K562 (cell line): ENCODE measurements around the gene ZNF610. TPM values are rescaled to one million over a fixed set of nuclear protein-coding genes. Genes with fewer than 3 reads are reported as not detected.

ENCODE experiments used
- ATAC-seq: fragments of 200-7000 bp; cut with Tn5 transposase; 3 replicates; pipeline ENCODE4 v1.9.1; 2020; ENCODE audit warnings: moderate library complexity
- BruUV-seq: library from RNA; stranded (reverse); fragments of 400-500 nt; replicated peaks from 2 replicates; lab custom pipeline; 2021; lab: Mats Ljungman, UMichigan
- CTCF ChIA-PET: fragments of 300-600 bp; formaldehyde crosslinking; extraction: SDS; loops from one replicate; lab custom pipeline; 2021; ENCODE audit warnings: low intra/inter-chr PET ratio; lab: Yijun Ruan, JAX
- POLR2A ChIA-PET: fragments of 300-600, 350-650 bp; sonication (Branson Sonifier 250); formaldehyde crosslinking; extraction: SDS; loops from one replicate; lab custom pipeline; 2021; ENCODE audit warnings: antibody characterized with exemption, inconsistent platforms; lab: Yijun Ruan, JAX
- DNase-seq, 4 experiments: peaks; one replicate each; pipeline versions ENCODE4 v3.0.0 to v3.0.0-alpha.2; 2011 to 2018; ENCODE audit warnings: low spot score in 3 of 4, mixed read lengths in 3 of 4; ENCODE audit errors: extremely low read depth in 1 of 4
- FAIRE-seq: peaks from 2 replicates; lab custom pipeline; 2011; peaks lifted over from hg19 to GRCh38; lab: Jason Lieb, UNC
- H2AFZ ChIP-seq: 2 replicates; pipeline ENCODE4 v1.6.0; 2011; ENCODE audit warnings: low read depth, low read length, control low read depth, inconsistent platforms
- H3K27ac ChIP-seq: fragments of 200-600 bp; 3 replicates; pipeline ENCODE4 v1.8.0; 2011; ENCODE audit warnings: low read depth, mild to moderate bottlenecking, control low read depth, inconsistent platforms, low read length, moderate library complexity, mixed read lengths; ENCODE audit errors: extremely low read depth
- H3K27me3 ChIP-seq, 2 experiments: fragments of 300-600 bp in 1 of 2; 2 replicates in 1 of 2; 3 replicates in 1 of 2; pipeline versions ENCODE4 v1.6.0 to v1.8.0; 2011; ENCODE audit warnings: inconsistent platforms in 2 of 2, low read length in 2 of 2, mild to moderate bottlenecking in 1 of 2, mixed read lengths in 1 of 2, moderate library complexity in 1 of 2; ENCODE audit not compliant: control insufficient read depth in 2 of 2, insufficient read depth in 2 of 2
- H3K36me3 ChIP-seq: fragments of 300-600 bp; 3 replicates; pipeline ENCODE4 v1.8.0; 2011; ENCODE audit warnings: mild to moderate bottlenecking, low read length, inconsistent platforms; ENCODE audit not compliant: control insufficient read depth, insufficient read depth
- H3K4me1 ChIP-seq, 2 experiments: fragments of 200-600 bp in 1 of 2; replicated peaks in 1 of 2; 2 replicates in 1 of 2; 3 replicates in 1 of 2; pipeline versions ENCODE4 v1.5.1 to v1.8.0; 2011; ENCODE audit warnings: inconsistent platforms in 2 of 2, low read length in 2 of 2, mild to moderate bottlenecking in 1 of 2, mixed read lengths in 1 of 2, moderate library complexity in 1 of 2; ENCODE audit not compliant: control insufficient read depth in 2 of 2, insufficient read depth in 2 of 2
- H3K4me2 ChIP-seq: 2 replicates; pipeline ENCODE4 v1.6.1; 2011; ENCODE audit warnings: low read length, control low read depth, inconsistent platforms, mixed read lengths; ENCODE audit not compliant: insufficient read depth
- H3K4me3 ChIP-seq: fragments of 200-600 bp; sonication (generic), shearing (Covaris generic); 2 replicates; pipeline ENCODE4 v1.5.1; 2016; ENCODE audit warnings: control low read depth, inconsistent platforms
- H3K79me2 ChIP-seq: fragments of 200-600 bp; 3 replicates; pipeline ENCODE4 v1.8.0; 2011; ENCODE audit warnings: low read length, inconsistent platforms; ENCODE audit not compliant: control insufficient read depth, insufficient read depth
- H3K9ac ChIP-seq, 2 experiments: 2 replicates each; pipeline versions ENCODE4 v1.6.0 to v1.6.1; 2011; ENCODE audit warnings: low read depth in 2 of 2, low read length in 2 of 2, control low read depth in 1 of 2, inconsistent platforms in 1 of 2, mild to moderate bottlenecking in 1 of 2, mixed read lengths in 1 of 2; ENCODE audit not compliant: insufficient read depth in 1 of 2
- H3K9me1 ChIP-seq: one replicate; pipeline ENCODE4 v1.6.0; 2011; ENCODE audit warnings: inconsistent platforms, mild to moderate bottlenecking, low read length, moderate library complexity; ENCODE audit not compliant: control insufficient read depth, insufficient read depth
- H3K9me3 ChIP-seq: replicated peaks from 2 replicates; pipeline ENCODE4 v1.5.1; 2011; ENCODE audit warnings: low read depth, low read length, inconsistent platforms; ENCODE audit not compliant: control insufficient read depth, insufficient read depth
- H4K20me1 ChIP-seq: replicated peaks from 2 replicates; pipeline ENCODE4 v1.6.1; 2011; ENCODE audit warnings: low read length, inconsistent platforms, mixed read lengths; ENCODE audit not compliant: control insufficient read depth, insufficient read depth
- AFF4 ChIP-seq: sonication (generic); formaldehyde crosslinking; IDR thresholded peaks from 2 replicates; pipeline ENCODE4 v1.8.0; 2023; ENCODE audit warnings: mild to moderate bottlenecking, missing genetic modification reagents
- CBFA2T3 ChIP-seq: fragments of 450-650 bp; IDR thresholded peaks from 2 replicates; pipeline ENCODE4 v1.6.1; 2017
- CBX3 ChIP-seq, 2 experiments: IDR thresholded peaks; 1 replicate in 1 of 2; 2 replicates in 1 of 2; pipeline ENCODE4 v1.6.1; 2012; ENCODE audit warnings: inconsistent platforms in 2 of 2, low read length in 2 of 2, borderline replicate concordance in 1 of 2, control low read depth in 1 of 2
- CBX8 ChIP-seq: fragments of 200-600 bp; sonication (generic); IDR thresholded peaks from 2 replicates; pipeline ENCODE4 v1.6.1; 2012; ENCODE audit warnings: borderline replicate concordance, mixed run types, low read depth, mild to moderate bottlenecking, moderate library complexity, mixed read lengths, low read length, control low read depth, inconsistent platforms; ENCODE audit not compliant: poor library complexity, severe bottlenecking; ENCODE audit errors: extremely low read depth
- CREB3 ChIP-seq: fragments of 450-650 bp; conservative IDR thresholded peaks from 2 replicates; pipeline ENCODE4 v1.6.1; 2016; ENCODE audit warnings: missing genetic modification characterization, low read depth, mild to moderate bottlenecking, missing compliant biosample characterization, moderate library complexity
- CREM ChIP-seq: IDR thresholded peaks from 2 replicates; pipeline ENCODE4 v1.6.1; 2014; ENCODE audit warnings: antibody characterized with exemption, low read depth
- E2F6 ChIP-seq, 2 experiments: IDR thresholded peaks; 2 replicates each; pipeline ENCODE4 v1.6.1; 2011; ENCODE audit warnings: borderline replicate concordance in 1 of 2, control low read depth in 1 of 2, low read depth in 1 of 2, low read length in 1 of 2, mild to moderate bottlenecking in 1 of 2, mixed read lengths in 1 of 2, moderate library complexity in 1 of 2; ENCODE audit not compliant: insufficient read depth in 1 of 2, insufficient read length in 1 of 2, poor library complexity in 1 of 2, severe bottlenecking in 1 of 2; ENCODE audit errors: extremely low read depth in 1 of 2
- ESRRB ChIP-seq: fragments of 250-450 bp; sonication (Bioruptor Pico); IDR thresholded peaks from 2 replicates; pipeline ENCODE4 v1.5.0; 2020; ENCODE audit warnings: mild to moderate bottlenecking, moderate library complexity, borderline replicate concordance
- GMEB1 ChIP-seq: fragments of 250-450 bp; sonication (Bioruptor Pico); IDR thresholded peaks from 2 replicates; pipeline ENCODE4 v1.4.0; 2020; ENCODE audit warnings: mild to moderate bottlenecking
- NFE2L1 ChIP-seq: fragments of 450-650 bp; IDR thresholded peaks from 2 replicates; pipeline ENCODE4 v1.6.1; 2016; ENCODE audit warnings: missing genetic modification characterization, low read depth, mild to moderate bottlenecking, missing compliant biosample characterization, moderate library complexity, borderline replicate concordance
- SAP30 ChIP-seq: fragments of 200-600 bp; sonication (generic); IDR thresholded peaks from 2 replicates; pipeline ENCODE4 v1.6.1; 2012; ENCODE audit warnings: borderline replicate concordance, low read depth, mild to moderate bottlenecking, moderate library complexity, low read length, control low read depth, inconsistent platforms; ENCODE audit not compliant: insufficient read depth, poor library complexity, severe bottlenecking
- SIN3B ChIP-seq: fragments of 450-650 bp; IDR thresholded peaks from 2 replicates; pipeline ENCODE4 v1.6.1; 2017; ENCODE audit warnings: low read depth, mild to moderate bottlenecking, moderate library complexity
- TEAD2 ChIP-seq: fragments of 450-650 bp; IDR thresholded peaks from 2 replicates; pipeline ENCODE4 v1.6.1; 2016; ENCODE audit warnings: missing genetic modification characterization, control low read depth, missing compliant biosample characterization
- ZNF76 ChIP-seq: fragments of 250-450 bp; sonication (Bioruptor Pico); IDR thresholded peaks from 2 replicates; pipeline ENCODE4 v1.4.0; 2020; ENCODE audit warnings: mild to moderate bottlenecking, moderate library complexity, borderline replicate concordance
- WGBS: fragments of 100-300 bp; shearing (Covaris generic); methylation state at CpG from one replicate; pipeline ENCODE4 v1.1.6; 2016; ENCODE audit warnings: low coverage, mixed read lengths; ENCODE audit not compliant: insufficient coverage; ENCODE audit errors: missing lambda C conversion rate; 5-methylcytosine and 5-hydroxymethylcytosine counted together
- in situ Hi-C: fragments of 300-500 bp; cut with MboI; formaldehyde crosslinking; loops from 4 replicates; pipeline ENCODE4 v1.15.0; 2018; ENCODE audit warnings: inconsistent platforms, mixed read lengths
- intact Hi-C: fragments of 100-400 bp; cut with micrococcal nuclease; formaldehyde crosslinking; loops from 2 replicates; pipeline ENCODE4 v1.14.2; 2022
- polyA plus RNA-seq, 8 experiments: library from polyadenylated mRNA; depleted of rRNA in 4 of 8; stranded (reverse) in 5 of 8; unstranded in 3 of 8; fragments of >200 nt; fragmentation: Nextera tagmentation in 2 of 8; fragmentation: Illumina TruSeq in 1 of 8; extraction: Ambion mirVana in 2 of 8; extraction: Trizol in 1 of 8; gene quantifications; 2 replicates each; pipeline versions ENCODE4 v1.2.1 to v1.2.3, GENCODE V29; 2011 to 2014; ENCODE audit warnings: inconsistent platforms in 1 of 8, missing spikeins in 1 of 8
- total RNA-seq, 7 experiments: library from RNA; depleted of rRNA in 6 of 7; stranded (reverse); fragments of >200 nt in 6 of 7; fragmentation: Illumina TruSeq in 2 of 7; extraction: Trizol in 2 of 7; gene quantifications; 2 replicates each; pipeline versions ENCODE4 v1.2.1 to v1.2.3, GENCODE V29; 2011 to 2021; ENCODE audit warnings: low replicate concordance in 1 of 7

Gene ZNF610
- total and polyA plus RNA-seq, 9 of the 15 experiments (the other 6 are each of a cell fraction or from before 2014, with no cell fraction given), result not detected

DNA sequence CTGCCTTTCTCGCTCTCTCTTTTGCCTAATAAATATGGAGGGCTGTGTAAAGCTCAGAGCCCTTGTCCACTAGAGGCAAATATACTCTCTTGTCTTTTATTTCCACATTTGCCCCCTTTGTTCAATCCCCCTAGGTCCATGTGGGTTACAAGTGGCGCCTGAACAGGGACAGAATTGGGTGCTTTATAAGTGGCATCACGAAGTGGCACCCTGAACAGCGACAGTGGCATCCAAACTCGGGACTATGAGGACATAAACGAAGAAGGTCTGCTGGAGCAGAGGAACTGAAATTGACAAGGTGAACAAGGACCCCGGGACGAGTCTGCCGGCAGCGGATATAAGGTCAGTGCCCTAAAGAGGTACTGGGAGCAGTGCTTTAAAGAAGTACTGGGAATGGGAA lies 4.3 kb upstream of the ZNF610 start:
- Histone ChIP-seq H3K9ac (no peak overlapping the region), H3K9me1 (no peaks in the 10 kb centered on the region), H4K20me1 (no peaks in the 10 kb centered on the region), H3K9me3 (0 out of 2 replicates have a peak, but pooled peaks cover 1% of the 10 kb centered on the region), H3K4me2 (no peak overlapping the region), H3K27me3 (no peaks in the 10 kb centered on the region), H3K79me2 (no peaks in the 10 kb centered on the region), H3K36me3 (no peaks in the 10 kb centered on the region), H3K4me1 (peaks cover 0 to 7% of the 10 kb centered on the region in 2 experiments; a peak in 2 of 5 replicates), H2AFZ (no peak overlapping the region), H3K27ac (no peak overlapping the region), H3K4me3 (no peak overlapping the region)
- BruUV-seq, result no TSS peak
- intact Hi-C loops (no loop called here), in situ Hi-C loops (no loop called here)
- ATAC-seq (no peak), FAIRE-seq (no peak), DNase-seq (no peak)
- ChIA-PET POLR2A (no interaction called here), CTCF (no interaction called here)
- under 1% methylated on average over 10 of the region's 10 CpGs for WGBS
- no peak for TF ChIP-seq NFE2L1 (tag)
- TF ChIP-seq TEAD2, result no peak
- TF ChIP-seq CBX8, result no peak
- no peak for TF ChIP-seq CBFA2T3
- TF ChIP-seq GMEB1 (CRISPR knock-in tag), result no peak
- TF ChIP-seq ESRRB (CRISPR knock-in tag), result no peak
- no peak for TF ChIP-seq E2F6 (IDR thresholded peaks at IDR 0.05; ENCODE audit: borderline replicate concordance in 1 of 2, extremely low read depth in 1 of 2, insufficient read depth in 1 of 2, insufficient read length in 1 of 2, low read depth in 1 of 2, low read length in 1 of 2, poor library complexity in 1 of 2, severe bottlenecking in 1 of 2)
- TF ChIP-seq SIN3B, result no peak
- TF ChIP-seq AFF4, result no peak
- TF ChIP-seq CREM, result no peak
- TF ChIP-seq ZNF76 (CRISPR knock-in tag), result no peak
- no peak for TF ChIP-seq SAP30
- no peak for TF ChIP-seq CBX3 (IDR thresholded peaks at IDR 0.05; ENCODE audit: borderline replicate concordance in 1 of 2, low read length in 2 of 2)
- no peak for TF ChIP-seq CREB3 (tag)
